SU-DHL-6 (cell line): Measurements from ENCODE around the gene PDP2.

ENCODE experiments used
- H2AFZ ChIP-seq: fragments of 200-600 bp; sonication (generic); 2 replicates; pipeline ENCODE4 v1.6.1; 2014; ENCODE audit warnings: low read depth, mild to moderate bottlenecking, moderate library complexity, mixed read lengths, antibody characterized with exemption, low read length; ENCODE audit not compliant: severe bottlenecking
- H3F3A ChIP-seq: fragments of 200-600 bp; shearing (Covaris generic); 2 replicates; pipeline ENCODE4 v1.6.0; 2016; ENCODE audit warnings: antibody characterized with exemption, mild to moderate bottlenecking; ENCODE audit not compliant: insufficient read depth
- H3K27ac ChIP-seq: fragments of 200-600 bp; sonication (generic); 2 replicates; pipeline ENCODE4 v1.5.1; 2016; ENCODE audit warnings: low read depth, mild to moderate bottlenecking, low read length, moderate library complexity, mixed read lengths
- H3K27me3 ChIP-seq: fragments of 200-600 bp; sonication (generic), shearing (Covaris generic); 2 replicates; pipeline ENCODE4 v1.6.0; 2014; ENCODE audit warnings: mild to moderate bottlenecking, low read length
- H3K36me3 ChIP-seq: fragments of 200-600 bp; sonication (generic); 2 replicates; pipeline ENCODE4 v1.6.1; 2014; ENCODE audit warnings: mild to moderate bottlenecking, low read length, mixed read lengths
- H3K4me2 ChIP-seq: fragments of 300-600, 200-600 bp; shearing (Covaris generic), sonication (generic); 2 replicates; pipeline ENCODE4 v1.6.0; 2014; ENCODE audit warnings: low read length, low read depth, mild to moderate bottlenecking; ENCODE audit not compliant: poor library complexity, severe bottlenecking
- H3K4me3 ChIP-seq: fragments of 200-600 bp; sonication (generic); 2 replicates; pipeline ENCODE4 v1.5.1; 2014; ENCODE audit warnings: antibody characterized with exemption, low read length, mild to moderate bottlenecking, mixed read lengths; ENCODE audit not compliant: insufficient read depth, poor library complexity, severe bottlenecking
- H3K79me2 ChIP-seq: fragments of 200-600 bp; sonication (generic); 2 replicates; pipeline ENCODE4 v1.6.1; 2014; ENCODE audit warnings: mild to moderate bottlenecking, low read length, moderate library complexity; ENCODE audit not compliant: insufficient read depth
- H3K9ac ChIP-seq: fragments of 200-600 bp; sonication (generic); 2 replicates; pipeline ENCODE4 v1.7.0; 2014; ENCODE audit warnings: mild to moderate bottlenecking, low read length
- H3K9me2 ChIP-seq: fragments of 200-600 bp; sonication (generic); replicated peaks from 2 replicates; pipeline ENCODE4 v1.6.1; 2014; ENCODE audit warnings: low read length; ENCODE audit not compliant: insufficient read depth
- H3K9me3 ChIP-seq: fragments of 200-600 bp; sonication (generic); 2 replicates; pipeline ENCODE4 v1.6.1; 2014; ENCODE audit warnings: low read length, mixed read lengths; ENCODE audit not compliant: insufficient read depth
- H4K20me1 ChIP-seq: fragments of 200-600 bp; sonication (generic); 2 replicates; pipeline ENCODE4 v1.6.1; 2014; ENCODE audit warnings: low read depth, mild to moderate bottlenecking, antibody characterized with exemption, low read length, moderate library complexity, mixed read lengths
- CTCF ChIP-seq: fragments of 200-600 bp; sonication (generic); IDR thresholded peaks from one replicate; pipeline ENCODE4 v1.5.1; 2017; ENCODE audit warnings: antibody characterized with exemption, mild to moderate bottlenecking, low read length, moderate library complexity; ENCODE audit not compliant: insufficient read depth, poor library complexity, severe bottlenecking
- EZH2phosphoT487 ChIP-seq: fragments of 200-600 bp; sonication (generic), shearing (Covaris generic); conservative IDR thresholded peaks from 2 replicates; pipeline ENCODE4 v1.6.1; 2018; ENCODE audit warnings: mild to moderate bottlenecking, antibody characterized with exemption, low read length, moderate library complexity, mixed read lengths

Gene PDP2

GRCh38 chr16:66906916-66907836 lies 26.9 kb downstream of the PDP2 start:
- H3K9ac ChIP-seq = no peak overlapping the region
- H3K9me2 ChIP-seq = no peaks in the 10 kb centered on the region
- no peak overlapping the region for H3K4me3 ChIP-seq
- H4K20me1 ChIP-seq = no peaks in the 10 kb centered on the region
- H3K4me2 ChIP-seq = no peak overlapping the region
- H2AFZ ChIP-seq = no peak overlapping the region
- H3F3A ChIP-seq = no peaks in the 10 kb centered on the region
- no peaks in the 10 kb centered on the region for H3K36me3 ChIP-seq
- H3K27me3 ChIP-seq = no peaks in the 10 kb centered on the region
- H3K79me2 ChIP-seq = no peaks in the 10 kb centered on the region
- no peaks in the 10 kb centered on the region for H3K9me3 ChIP-seq
- TF ChIP-seq CTCF (no peak), EZH2phosphoT487 (no peak)
- H3K27ac ChIP-seq = no peak overlapping the region

GRCh38 chr16:66908116-66908515 lies 27.8 kb downstream of the PDP2 start:
- Histone ChIP-seq H3K4me3 (no peak overlapping the region), H3K4me2 (no peak overlapping the region)

GRCh38 chr16:66908762-66909559 lies 28.6 kb downstream of the PDP2 start:
- no peak overlapping the region for H3K9ac ChIP-seq
- no peaks in the 10 kb centered on the region for H4K20me1 ChIP-seq
- no peak overlapping the region for H3K27ac ChIP-seq
- no peaks in the 10 kb centered on the region for H3K9me2 ChIP-seq
- H3K4me3 ChIP-seq = no peak overlapping the region
- no peaks in the 10 kb centered on the region for H3K9me3 ChIP-seq
- no peak overlapping the region for H2AFZ ChIP-seq
- no peaks in the 10 kb centered on the region for H3K79me2 ChIP-seq
- H3K4me2 ChIP-seq = no peak overlapping the region
- no peak for TF ChIP-seq CTCF
- TF ChIP-seq EZH2phosphoT487 = no peak
- no peaks in the 10 kb centered on the region for H3K36me3 ChIP-seq
- no peaks in the 10 kb centered on the region for H3F3A ChIP-seq
- no peaks in the 10 kb centered on the region for H3K27me3 ChIP-seq

More at GRCh38 chr16:66908116-66908515, 27.8 kb downstream of the PDP2 start:
- Histone ChIP-seq H3K36me3 (no peaks in the 10 kb centered on the region), H3K27me3 (no peaks in the 10 kb centered on the region), H3K9ac (no peak overlapping the region), H3K27ac (no peak overlapping the region), H3F3A (no peaks in the 10 kb centered on the region), H3K9me3 (no peaks in the 10 kb centered on the region), H3K79me2 (no peaks in the 10 kb centered on the region), H4K20me1 (no peaks in the 10 kb centered on the region), H2AFZ (no peak overlapping the region), H3K9me2 (no peaks in the 10 kb centered on the region)
- TF ChIP-seq EZH2phosphoT487 (no peak), CTCF (no peak)
